Bronchial epithelial cell (primary cell): ENCODE data around the gene SNX14. TPM values are rescaled to one million over a fixed set of nuclear protein-coding genes. Genes with fewer than 3 reads are reported as not detected.

Source experiments
- DNase-seq: peaks from one replicate; pipeline ENCODE4 v3.0.0-alpha.2; 2010; ENCODE audit warnings: low read depth
- FAIRE-seq: peaks from 2 replicates; lab custom pipeline; 2011; peaks lifted over from hg19 to GRCh38; lab: Jason Lieb, UNC
- H3K27me3 ChIP-seq: 2 replicates; pipeline ENCODE4 v1.5.1; 2011; ENCODE audit warnings: low read length; ENCODE audit not compliant: control insufficient read depth, insufficient read depth
- H3K36me3 ChIP-seq: 2 replicates; pipeline ENCODE4 v1.5.1; 2011; ENCODE audit warnings: low read length; ENCODE audit not compliant: control insufficient read depth, insufficient read depth
- H3K4me3 ChIP-seq: 2 replicates; pipeline ENCODE4 v1.5.1; 2011; ENCODE audit warnings: mild to moderate bottlenecking, low read depth, low read length, control low read depth
- total RNA-seq: library from RNA; depleted of rRNA; stranded (reverse); fragments of >200 nt; gene quantifications from 2 replicates; pipeline ENCODE4 v1.2.1, GENCODE V29; 2014
- TF ChIP-seq, protein P1 (sequence below): IDR thresholded peaks from 2 replicates; pipeline ENCODE4 v1.5.1; 2011; ENCODE audit warnings: mild to moderate bottlenecking, moderate library complexity, low read length, control low read depth, inconsistent platforms; ENCODE audit not compliant: insufficient read depth, severe bottlenecking

Gene SNX14
- total RNA-seq, 1 donor from 2014 or later, result 119 TPM

DNA sequence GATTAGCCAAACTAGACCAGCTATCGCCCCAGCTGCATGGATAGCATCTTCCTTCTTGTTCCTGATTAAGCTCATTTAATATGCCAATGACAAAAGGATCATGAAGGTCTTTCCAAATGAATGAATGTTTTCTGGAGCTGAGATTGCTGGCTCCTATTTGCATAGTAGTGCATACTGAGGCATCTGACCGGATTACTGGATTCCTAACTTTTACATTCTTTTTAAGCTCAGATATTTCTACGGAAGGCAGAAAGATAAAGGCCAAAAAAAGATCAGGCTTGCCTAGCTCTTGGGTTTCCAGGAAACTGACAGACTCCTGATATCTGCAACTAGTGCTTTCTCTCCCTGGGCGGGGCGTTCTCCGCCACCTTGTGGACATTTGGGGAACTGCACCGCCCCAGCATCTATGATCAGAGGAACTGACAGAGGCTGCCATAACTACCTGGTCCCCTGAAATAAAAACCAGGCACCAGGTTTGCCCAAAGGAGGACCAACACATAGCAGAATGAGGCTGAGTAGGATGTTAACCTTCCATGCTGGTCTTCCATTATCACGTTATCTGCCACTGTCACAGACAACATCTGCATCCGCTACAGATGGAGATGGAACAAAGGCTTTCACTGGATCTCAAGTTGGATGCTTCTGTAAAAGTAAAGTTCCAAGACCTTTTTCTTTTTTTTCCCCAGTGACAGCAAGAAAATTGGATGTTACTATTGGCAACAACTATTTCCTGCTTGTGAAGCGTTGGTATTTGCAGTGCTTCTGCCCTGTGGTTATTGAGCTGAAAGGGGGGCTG lies 110.6 kb downstream of the SNX14 start:
- H3K4me3 ChIP-seq, result no peak overlapping the region
- TF ChIP-seq, protein P1, sequence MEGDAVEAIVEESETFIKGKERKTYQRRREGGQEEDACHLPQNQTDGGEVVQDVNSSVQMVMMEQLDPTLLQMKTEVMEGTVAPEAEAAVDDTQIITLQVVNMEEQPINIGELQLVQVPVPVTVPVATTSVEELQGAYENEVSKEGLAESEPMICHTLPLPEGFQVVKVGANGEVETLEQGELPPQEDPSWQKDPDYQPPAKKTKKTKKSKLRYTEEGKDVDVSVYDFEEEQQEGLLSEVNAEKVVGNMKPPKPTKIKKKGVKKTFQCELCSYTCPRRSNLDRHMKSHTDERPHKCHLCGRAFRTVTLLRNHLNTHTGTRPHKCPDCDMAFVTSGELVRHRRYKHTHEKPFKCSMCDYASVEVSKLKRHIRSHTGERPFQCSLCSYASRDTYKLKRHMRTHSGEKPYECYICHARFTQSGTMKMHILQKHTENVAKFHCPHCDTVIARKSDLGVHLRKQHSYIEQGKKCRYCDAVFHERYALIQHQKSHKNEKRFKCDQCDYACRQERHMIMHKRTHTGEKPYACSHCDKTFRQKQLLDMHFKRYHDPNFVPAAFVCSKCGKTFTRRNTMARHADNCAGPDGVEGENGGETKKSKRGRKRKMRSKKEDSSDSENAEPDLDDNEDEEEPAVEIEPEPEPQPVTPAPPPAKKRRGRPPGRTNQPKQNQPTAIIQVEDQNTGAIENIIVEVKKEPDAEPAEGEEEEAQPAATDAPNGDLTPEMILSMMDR, result peak; percentile 90
- FAIRE-seq (no peak), DNase-seq (peak; percentile 44)
- H3K36me3 ChIP-seq, result peaks cover 1% of the 10 kb centered on the region
- no peaks in the 10 kb centered on the region for H3K27me3 ChIP-seq

DNA sequence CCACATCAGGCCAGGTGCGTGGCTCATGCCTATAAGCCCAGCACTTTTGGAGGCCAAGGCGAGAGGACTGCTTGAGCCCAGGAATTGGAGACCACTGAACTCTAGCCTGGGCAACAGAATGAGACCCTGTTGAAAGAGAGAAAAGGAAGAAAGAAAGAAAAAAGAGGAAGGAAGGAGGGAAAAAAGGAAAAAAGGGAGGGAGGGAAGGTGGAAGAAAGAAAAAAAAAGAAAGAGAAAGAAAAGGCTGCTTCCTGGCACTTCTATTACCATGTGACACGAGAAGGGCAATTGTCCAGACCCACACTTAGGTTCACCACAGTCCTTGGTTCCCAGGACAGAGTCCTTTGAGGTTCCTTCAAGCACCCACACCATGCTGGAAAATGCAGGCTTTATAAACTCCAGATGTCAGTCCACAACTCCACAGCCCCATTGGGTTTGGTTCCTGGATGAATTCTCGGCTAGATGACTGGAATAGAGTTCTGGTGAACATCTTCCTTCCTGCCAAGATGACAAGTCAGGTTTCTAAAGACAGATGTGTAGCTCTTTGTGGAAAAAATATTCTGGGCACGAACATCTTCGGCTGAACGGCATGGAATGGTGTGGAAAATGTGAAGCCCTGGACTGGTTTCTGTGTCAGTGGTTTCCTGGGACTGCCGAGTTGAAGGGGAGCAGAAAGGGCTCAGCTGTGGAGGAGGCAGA lies 111.3 kb downstream of the SNX14 start:
- H3K27me3 ChIP-seq, result no peaks in the 10 kb centered on the region
- FAIRE-seq, result no peak
- H3K4me3 ChIP-seq, result no peak overlapping the region
- peaks cover under 1% of the 10 kb centered on the region for H3K36me3 ChIP-seq
- DNase-seq, result no peak
- TF ChIP-seq, protein P1, result no peak

DNA sequence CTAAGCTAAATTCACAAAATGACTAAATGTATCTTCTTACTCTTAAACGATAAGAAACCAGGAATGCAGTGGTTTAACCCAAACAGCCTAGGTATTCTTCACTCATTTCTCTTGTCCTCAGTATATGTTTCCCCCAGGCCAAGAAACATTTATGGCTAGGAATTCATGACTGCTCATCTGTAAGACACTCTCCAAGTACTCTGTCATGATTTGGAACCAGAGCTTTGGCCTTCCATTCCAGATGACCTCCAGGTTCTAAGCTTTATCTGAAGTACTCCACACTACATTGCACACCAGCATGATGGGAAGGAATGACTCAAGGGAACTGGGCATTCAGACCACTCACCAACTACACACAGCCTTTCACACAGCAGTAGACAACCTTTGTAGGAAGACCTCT lies 114.5 kb downstream of the SNX14 start:
- FAIRE-seq, result no peak

DNA sequence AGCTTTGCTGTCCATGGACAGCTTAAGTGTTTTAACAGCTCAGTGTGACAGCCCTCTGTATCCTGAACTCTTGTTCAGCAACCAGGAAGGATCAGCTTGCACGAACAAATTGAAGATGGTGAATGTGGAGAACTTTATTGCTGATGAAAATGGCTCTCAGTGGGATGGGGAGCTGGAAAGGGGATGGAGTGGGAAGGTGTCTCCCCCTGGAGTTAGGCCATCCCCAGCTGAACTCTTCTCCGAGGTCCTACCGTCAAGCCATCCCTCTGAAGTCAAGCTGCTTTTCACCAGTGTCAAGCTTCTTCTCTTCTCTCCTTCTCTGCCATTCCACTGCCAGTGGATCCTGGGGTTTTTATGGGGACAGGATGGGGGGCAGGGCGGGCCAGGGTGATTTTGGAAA lies 117.1 kb downstream of the SNX14 start:
- H3K4me3 ChIP-seq, result no peak overlapping the region
- H3K27me3 ChIP-seq, result no peaks in the 10 kb centered on the region
- TF ChIP-seq, protein P1, result no peak
- no peak for DNase-seq
- H3K36me3 ChIP-seq, result peaks cover 2% of the 10 kb centered on the region
- FAIRE-seq, result no peak

More for the DNA sequence above, 114.5 kb downstream of the SNX14 start:
- DNase-seq, result no peak
- Histone ChIP-seq H3K36me3 (peaks cover 2% of the 10 kb centered on the region), H3K4me3 (no peak overlapping the region), H3K27me3 (no peaks in the 10 kb centered on the region)
- TF ChIP-seq, protein P1, result no peak

DNA sequence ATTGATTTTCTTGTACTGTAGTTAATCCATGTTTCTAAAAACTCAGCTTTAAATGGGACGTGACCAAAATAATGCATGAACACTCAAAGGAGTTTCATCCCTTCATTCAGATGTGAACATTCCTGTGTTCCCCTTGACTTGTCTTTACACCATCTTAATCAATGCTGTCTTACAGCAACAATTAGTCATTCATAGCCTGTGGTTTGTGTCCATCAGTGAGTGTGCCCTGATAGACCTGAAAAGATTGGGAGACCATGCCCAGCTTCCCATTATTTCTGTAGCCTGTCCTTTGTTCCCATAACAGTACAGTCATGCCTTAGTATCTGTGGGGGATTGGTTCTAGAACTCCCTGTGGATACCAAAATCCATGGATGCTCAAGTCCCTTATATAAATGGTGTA lies 119.9 kb downstream of the SNX14 start:
- H3K27me3 ChIP-seq, result no peaks in the 10 kb centered on the region
- no peak for FAIRE-seq
- DNase-seq, result no peak
- H3K36me3 ChIP-seq, result peaks cover 2% of the 10 kb centered on the region
- TF ChIP-seq, protein P1, result no peak
- no peak overlapping the region for H3K4me3 ChIP-seq
